GM12864 (cell line): ENCODE results near the gene USH2A.

Experiments used
- DNase-seq: peaks from one replicate; pipeline ENCODE4 v3.0.0-alpha.2; 2011; ENCODE audit warnings: low read depth
- H3K4me3 ChIP-seq: 2 replicates; pipeline ENCODE4 v1.5.1; 2011; ENCODE audit warnings: mild to moderate bottlenecking, low read depth, low read length, control low read depth
- CTCF ChIP-seq: IDR thresholded peaks from 2 replicates; pipeline ENCODE4 v1.5.1; 2011; ENCODE audit warnings: low read depth, mild to moderate bottlenecking, moderate library complexity, low read length, control low read depth, inconsistent platforms; ENCODE audit errors: missing control alignments

USH2A gene

DNA sequence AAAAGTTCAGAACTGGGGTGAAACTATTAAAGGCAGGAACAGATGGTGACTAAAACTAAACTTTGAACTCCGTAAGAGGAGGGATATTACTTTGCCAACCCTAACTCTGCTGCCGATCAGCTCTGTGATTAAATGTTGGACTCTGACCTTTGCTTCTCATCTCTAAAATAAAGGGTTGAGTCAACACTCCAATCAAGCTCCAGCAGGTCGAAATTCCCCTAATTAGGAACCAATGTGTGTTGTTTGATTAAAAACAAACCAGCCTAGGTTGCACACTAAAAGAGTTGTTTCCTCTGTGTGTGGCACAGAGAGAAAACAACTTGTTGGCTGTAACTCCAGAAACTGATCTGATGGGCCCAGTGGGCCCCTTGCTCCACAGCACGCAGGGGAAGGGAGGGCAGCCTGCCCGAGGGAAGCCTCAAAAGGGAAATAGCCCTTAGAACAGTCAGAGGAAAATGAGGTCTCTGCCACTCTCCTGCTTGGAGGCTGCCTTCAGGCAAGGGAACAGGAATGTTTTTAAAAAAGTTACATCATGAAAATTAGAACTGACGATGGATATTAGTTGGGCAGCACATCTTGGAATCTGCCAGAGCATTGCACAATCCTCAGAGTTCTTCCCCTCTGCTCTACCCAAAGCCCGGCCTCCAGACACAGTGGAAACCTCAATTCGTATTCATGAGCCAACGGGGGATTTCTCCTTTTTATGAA is 786.8 kb downstream of the USH2A start:
- no peak overlapping the region for H3K4me3 ChIP-seq
- no peak for DNase-seq
- no peak for TF ChIP-seq CTCF

GRCh38 chr1:215635827-215636226 is 787.4 kb downstream of the USH2A start:
- no peak overlapping the region for H3K4me3 ChIP-seq
- no peak for TF ChIP-seq CTCF
- no peak for DNase-seq

DNA sequence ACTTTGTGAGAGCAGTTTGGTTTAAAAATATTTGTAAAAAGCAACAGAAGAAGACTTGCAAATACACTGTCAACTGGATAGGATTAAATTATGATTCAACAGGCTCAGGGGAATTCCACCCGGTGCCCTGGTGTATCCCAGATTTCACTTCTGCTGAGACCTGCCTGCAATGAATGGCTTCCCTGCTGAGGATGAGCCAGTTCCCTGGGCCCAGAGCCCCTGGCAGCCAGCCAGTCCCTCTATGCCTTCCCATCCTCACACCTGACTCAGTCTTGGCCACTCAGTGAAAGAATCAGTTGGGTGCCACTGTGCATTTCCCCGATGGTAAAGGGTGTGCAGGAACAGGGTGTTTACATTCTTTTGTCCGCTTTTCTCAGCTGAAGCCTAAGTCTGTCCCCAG is 791.8 kb downstream of the USH2A start:
- no peak overlapping the region for H3K4me3 ChIP-seq
- DNase-seq, result no peak
- no peak for TF ChIP-seq CTCF

GRCh38 chr1:215631040-215631439 is 792.2 kb downstream of the USH2A start:
- H3K4me3 ChIP-seq, result no peak overlapping the region
- no peak for DNase-seq
- no peak for TF ChIP-seq CTCF

- no peak for DNase-seq
- no peak overlapping the region for H3K4me3 ChIP-seq
- no peak for TF ChIP-seq CTCF
Measured at GRCh38 chr1:215625949-215626348, 797.3 kb downstream of the USH2A start.

DNA sequence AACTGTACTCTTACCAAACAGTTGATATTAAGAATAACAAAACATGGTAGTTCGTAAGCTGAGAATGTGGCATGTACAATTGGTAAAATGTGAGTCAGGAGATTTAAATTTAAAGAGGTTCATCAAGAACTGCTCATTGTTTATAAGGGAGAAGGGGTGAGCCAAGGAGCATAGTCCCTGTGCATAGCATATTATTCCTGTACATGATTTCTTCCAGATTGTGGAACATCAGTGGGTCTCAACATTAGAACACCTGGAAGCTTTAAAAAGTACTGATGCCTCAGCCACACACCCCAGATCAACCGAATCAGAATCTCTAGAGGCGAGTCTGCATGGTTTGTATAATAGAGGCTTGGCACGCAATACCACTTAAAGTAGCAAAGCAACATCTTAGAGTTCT is 800.1 kb downstream of the USH2A start:
- no peak for DNase-seq
- no peak for TF ChIP-seq CTCF
- H3K4me3 ChIP-seq, result no peak overlapping the region

GRCh38 chr1:215617979-215618378 is 805.3 kb downstream of the USH2A start:
- DNase-seq, result no peak
- TF ChIP-seq CTCF, result no peak
- no peak overlapping the region for H3K4me3 ChIP-seq
